Aorta (tissue), 5 donors: ENCODE results near the gene SLC25A48. TPM values are rescaled to one million over a fixed set of nuclear protein-coding genes. Genes with fewer than 3 reads are reported as not detected.

Experiments
- ATAC-seq: fragments of 200-7000 bp; cut with Tn5 transposase; one replicate; pipeline ENCODE4 v1.9.1; 2022; ENCODE audit warnings: moderate library complexity; ENCODE audit not compliant: low FRiP score
- DNase-seq, 2 donors: peaks; one replicate each; pipeline ENCODE4 v3.0.0-alpha.2; 2020
- H3K27ac ChIP-seq, 2 donors: one replicate each; pipeline ENCODE4 v1.5.1; 2013; ENCODE audit warnings: low read length in 2 of 2, mild to moderate bottlenecking in 2 of 2, moderate library complexity in 2 of 2, control low read depth in 1 of 2, inconsistent platforms in 1 of 2, low read depth in 1 of 2
- H3K27me3 ChIP-seq, 2 donors: one replicate each; pipeline ENCODE4 v1.6.1; 2013; ENCODE audit warnings: control low read depth in 1 of 2, low read length in 1 of 2, mild to moderate bottlenecking in 1 of 2, moderate library complexity in 1 of 2; ENCODE audit not compliant: insufficient read depth in 2 of 2, control insufficient read depth in 1 of 2
- H3K36me3 ChIP-seq, 2 donors: one replicate each; pipeline ENCODE4 v1.6.1; 2013; ENCODE audit warnings: control low read depth in 1 of 2, low read length in 1 of 2, mild to moderate bottlenecking in 1 of 2; ENCODE audit not compliant: insufficient read depth in 2 of 2, control insufficient read depth in 1 of 2
- H3K4me1 ChIP-seq, 2 donors: one replicate each; pipeline ENCODE4 v1.6.1; 2013; ENCODE audit warnings: low read length in 2 of 2, control low read depth in 1 of 2, mild to moderate bottlenecking in 1 of 2, moderate library complexity in 1 of 2; ENCODE audit not compliant: insufficient read depth in 2 of 2, control insufficient read depth in 1 of 2
- H3K4me3 ChIP-seq, 2 donors: one replicate each; pipeline ENCODE4 v1.5.1; 2013; ENCODE audit warnings: low read length in 2 of 2, control low read depth in 1 of 2, mild to moderate bottlenecking in 1 of 2
- H3K9me3 ChIP-seq: one replicate; pipeline ENCODE4 v1.6.1; 2013; ENCODE audit warnings: mild to moderate bottlenecking, low read length; ENCODE audit not compliant: control insufficient read depth
- WGBS, 2 donors: extraction: QIAGEN DNeasy Blood & Tissue Kit; methylation state at CpG; one replicate each; pipeline ENCODE4 v1.1.7; 2013; 5-methylcytosine and 5-hydroxymethylcytosine counted together
- intact Hi-C, 2 donors: fragments of 100-400 bp; cut with DNase I; formaldehyde crosslinking; loops; one replicate each; pipeline versions ENCODE4 v1.14.2 to v1.15.0; 2022
- polyA plus RNA-seq, 2 donors: library from polyadenylated mRNA; stranded (reverse); fragments of 200-250 nt; gene quantifications; one replicate each; pipeline ENCODE4 v1.2.3, GENCODE V29; 2013
- total RNA-seq, 2 donors: library from RNA; stranded (reverse); fragmentation: NEBNext Ultra II Directional; extraction: Animal tissue kit (Norgen Biotek cat#: 25700); gene quantifications; one replicate each; pipeline ENCODE4 v1.2.1, GENCODE V29; 2021
- donor health status: healthy with polysubstance abuse.
- donor health status: Bipolar disorder and iron deficiency.
- donor health status: DM: no; HTN: no; CAD: no.
- donor health status: DM: no; HTN: no; CAD: no.
- donor health status: DM: yes; HTN: yes; CAD: no.

Gene SLC25A48
- total and polyA plus RNA-seq, 4 donors: 0.42 to 1.1 TPM; not detected in 2

DNA sequence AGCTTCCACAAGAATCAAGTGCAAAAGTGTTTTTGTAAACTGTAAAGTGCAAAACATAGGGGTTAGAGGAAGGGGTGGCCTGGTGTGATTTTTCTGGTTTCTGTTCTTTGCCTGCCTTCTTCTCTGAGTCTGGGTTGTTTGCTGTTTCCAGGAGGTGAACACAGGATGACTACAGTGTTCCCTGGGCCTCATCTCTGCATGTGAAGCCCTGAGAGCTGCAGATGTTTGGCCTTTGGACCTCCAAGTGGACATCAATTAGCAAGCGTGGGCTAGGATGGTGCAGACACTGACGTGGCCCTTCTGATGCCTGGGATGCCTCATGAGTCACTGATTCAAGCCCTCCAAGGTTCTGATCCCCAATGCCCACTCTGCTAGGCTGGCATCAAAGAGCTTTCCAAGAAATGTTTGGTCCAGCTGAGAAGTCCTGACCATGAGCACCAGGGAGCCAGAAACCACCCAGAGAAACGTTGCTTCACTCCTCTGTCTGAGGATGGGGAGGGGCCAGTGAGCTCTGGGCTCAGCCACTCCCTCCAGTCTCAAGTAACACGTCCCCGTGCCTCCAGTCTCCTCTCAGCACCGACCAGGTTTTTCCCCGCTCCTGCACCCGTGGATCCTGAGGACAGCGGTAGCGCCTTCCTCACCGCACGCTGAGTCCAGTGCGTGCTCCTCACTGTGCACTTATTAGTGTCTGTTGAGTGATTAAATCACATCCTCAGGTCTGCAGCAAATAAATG lies 53.6 kb downstream of the SLC25A48 start:
- intact Hi-C loops: loop anchor here (1.0 to 5.0 kb wide), 5 partner anchors 174 to 325 kb away; no protein-coding TSS in a partner anchor
- 73 to 78% methylated on average over 13 of the region's 13 CpGs for WGBS, 2 donors

DNA sequence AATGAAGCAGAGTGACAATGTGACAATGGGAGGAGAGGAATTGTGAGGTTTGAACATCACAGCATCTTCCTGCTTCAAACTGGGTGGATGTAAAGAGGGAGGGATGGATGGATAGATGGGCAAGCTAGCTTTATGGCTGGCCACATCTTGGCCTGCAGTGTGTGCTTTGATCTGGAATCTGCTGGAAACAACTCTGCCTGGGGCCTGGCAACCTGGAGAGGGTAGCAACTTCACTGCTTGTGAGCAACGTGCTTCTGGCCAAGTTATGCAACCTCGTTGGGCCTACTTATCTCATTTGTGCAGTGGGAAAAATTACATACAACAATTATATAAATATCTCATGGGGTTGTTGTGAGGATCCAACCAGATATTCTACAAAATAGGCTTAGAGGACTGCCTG lies 55.8 kb downstream of the SLC25A48 start:
- H3K27me3 ChIP-seq: no peaks in the 10 kb centered on the region
- no peaks in the 10 kb centered on the region for H3K4me1 ChIP-seq
- intact Hi-C loops: no loop called here
- H3K4me3 ChIP-seq: no peak overlapping the region
- no peak overlapping the region for H3K27ac ChIP-seq
- H3K36me3 ChIP-seq: no peaks in the 10 kb centered on the region
- DNase-seq (no peak), ATAC-seq (no peak)
- no peaks in the 10 kb centered on the region for H3K9me3 ChIP-seq
- 6 to 17% methylated on average over 2 of the region's 2 CpGs for WGBS, 2 donors

More for the DNA sequence above, 53.6 kb downstream of the SLC25A48 start:
- ATAC-seq: peak; percentile 6
- no peaks in the 10 kb centered on the region for H3K36me3 ChIP-seq
- no peaks in the 10 kb centered on the region for H3K4me1 ChIP-seq
- H3K4me3 ChIP-seq: no peak overlapping the region
- DNase-seq: no peak
- no peaks in the 10 kb centered on the region for H3K9me3 ChIP-seq
- H3K27me3 ChIP-seq: no peaks in the 10 kb centered on the region
- no peak overlapping the region for H3K27ac ChIP-seq

DNA sequence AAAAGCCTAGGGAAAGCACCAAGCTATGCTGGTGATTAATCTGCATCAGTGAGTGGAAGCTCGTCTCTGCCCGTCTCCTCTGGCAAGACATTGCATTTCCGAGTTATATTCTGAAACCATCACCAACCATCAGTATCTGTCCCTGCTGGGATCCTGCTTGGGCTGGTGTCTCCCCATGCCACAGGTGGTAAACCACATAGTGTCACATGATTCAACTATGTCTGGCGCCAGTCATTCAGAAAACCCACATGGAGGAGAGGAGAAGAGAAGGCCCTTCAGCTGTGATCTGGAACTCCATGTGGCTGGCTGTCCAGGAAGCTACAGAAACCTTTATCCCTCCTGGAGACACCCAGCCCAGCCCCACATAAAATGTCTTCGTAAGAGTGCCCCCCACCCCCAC lies 56.4 kb downstream of the SLC25A48 start:
- H3K4me1 ChIP-seq: no peaks in the 10 kb centered on the region
- no peaks in the 10 kb centered on the region for H3K36me3 ChIP-seq
- DNase-seq (no peak), ATAC-seq (no peak)
- intact Hi-C loops: no loop called here
- H3K9me3 ChIP-seq: no peaks in the 10 kb centered on the region
- WGBS, 2 donors: 82 to 87% methylated on average over 5 of the region's 5 CpGs
- no peak overlapping the region for H3K27ac ChIP-seq
- no peak overlapping the region for H3K4me3 ChIP-seq
- no peaks in the 10 kb centered on the region for H3K27me3 ChIP-seq

DNA sequence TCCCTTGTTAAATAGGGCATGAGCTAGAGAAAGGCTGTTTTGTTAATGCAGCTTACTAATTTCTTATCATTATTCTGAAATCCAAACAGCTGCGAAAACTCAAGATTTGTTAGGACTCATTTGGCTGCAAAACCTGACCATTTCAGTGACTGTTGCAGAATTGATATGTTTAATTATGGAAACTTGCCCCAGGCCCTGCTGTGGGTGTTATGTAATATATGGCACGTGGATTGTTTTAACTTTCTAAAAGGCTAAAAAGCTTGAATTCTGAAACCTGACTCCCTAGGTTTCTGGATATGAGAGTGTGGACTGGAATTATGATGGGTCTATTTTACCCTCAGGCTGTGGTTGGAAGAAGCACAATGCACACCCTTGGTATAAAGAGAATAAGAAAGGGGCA lies 56.8 kb downstream of the SLC25A48 start:
- Histone ChIP-seq H3K27me3 (no peaks in the 10 kb centered on the region), H3K36me3 (no peaks in the 10 kb centered on the region), H3K4me3 (no peak overlapping the region), H3K4me1 (no peaks in the 10 kb centered on the region), H3K27ac (no peak overlapping the region), H3K9me3 (no peaks in the 10 kb centered on the region)
- no peak for ATAC-seq
- 48 to 53% methylated on average over 2 of the region's 2 CpGs for WGBS, 2 donors
- intact Hi-C loops: no loop called here
- DNase-seq: no peak

DNA sequence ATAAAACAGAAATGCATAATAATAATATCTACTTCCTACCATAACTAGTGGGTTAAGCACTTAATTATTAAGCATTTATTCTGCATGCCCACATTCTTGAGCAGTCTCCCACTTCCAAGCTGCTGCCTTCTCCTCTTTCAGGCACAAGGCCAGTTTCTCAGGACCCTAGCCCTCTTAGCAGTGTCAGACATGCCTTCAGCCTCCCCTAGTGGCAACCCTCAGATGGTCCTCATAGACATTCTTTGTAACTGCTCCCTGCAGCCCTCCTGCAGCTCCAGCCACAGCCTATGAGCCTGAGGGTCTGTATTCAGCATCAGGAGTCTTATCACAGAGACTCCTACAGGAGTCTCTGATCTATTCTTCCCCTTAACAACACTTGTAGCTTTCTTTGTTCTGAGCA lies 57.3 kb downstream of the SLC25A48 start:
- no peaks in the 10 kb centered on the region for H3K4me1 ChIP-seq
- DNase-seq (no peak), ATAC-seq (no peak)
- H3K36me3 ChIP-seq: no peaks in the 10 kb centered on the region
- H3K27me3 ChIP-seq: no peaks in the 10 kb centered on the region
- no peaks in the 10 kb centered on the region for H3K9me3 ChIP-seq
- intact Hi-C loops: no loop called here
- no peak overlapping the region for H3K27ac ChIP-seq
- H3K4me3 ChIP-seq: no peak overlapping the region

DNA sequence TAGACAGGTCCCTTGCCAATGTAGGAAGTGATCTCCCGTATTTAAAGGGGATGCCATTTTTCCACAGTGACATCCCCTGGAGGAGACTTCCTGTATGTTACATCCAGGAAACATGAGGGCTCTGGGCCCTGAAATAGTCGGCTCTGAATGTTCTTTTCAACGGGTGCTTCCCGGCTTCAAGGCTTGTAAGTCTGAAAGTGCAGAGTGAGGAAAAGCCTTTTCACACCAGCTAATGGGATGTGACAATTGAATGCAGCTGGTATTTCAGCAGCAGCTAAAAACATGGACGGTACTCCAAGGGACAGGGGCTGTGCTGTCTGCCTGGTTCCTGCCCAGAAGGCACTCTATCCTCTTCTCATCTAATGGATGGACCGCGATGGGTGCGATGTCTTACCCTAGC lies 59.8 kb downstream of the SLC25A48 start:
- ATAC-seq: no peak
- no peaks in the 10 kb centered on the region for H3K36me3 ChIP-seq
- WGBS, 2 donors: 48 to 64% methylated on average over 8 of the region's 8 CpGs
- H3K4me1 ChIP-seq: no peaks in the 10 kb centered on the region
- no peaks in the 10 kb centered on the region for H3K9me3 ChIP-seq
- intact Hi-C loops: no loop called here
- DNase-seq: no peak
- peaks cover 0 to 2% of the 10 kb centered on the region in 2 donors for H3K27me3 ChIP-seq
- H3K27ac ChIP-seq: no peak overlapping the region
- no peak overlapping the region for H3K4me3 ChIP-seq

DNA sequence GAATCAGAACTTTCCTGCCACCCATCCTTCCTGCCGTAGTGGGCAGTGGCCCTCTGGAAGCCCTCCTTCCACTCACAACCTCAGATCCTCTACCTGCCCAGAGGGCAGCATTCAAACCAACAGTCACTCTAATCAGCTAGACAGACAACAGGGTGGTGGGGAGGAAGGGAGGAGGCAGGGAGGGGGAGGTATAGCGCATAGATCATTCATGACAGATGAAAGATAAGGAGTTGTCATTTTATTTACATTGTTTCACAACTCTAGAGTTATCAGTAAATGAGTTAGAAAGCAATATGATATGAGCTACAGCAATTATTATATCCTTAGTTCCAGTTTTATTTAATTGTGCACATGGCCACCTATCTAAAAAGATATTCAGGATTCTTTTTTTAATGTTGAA lies 60.3 kb downstream of the SLC25A48 start:
- H3K27me3 ChIP-seq: peaks cover 0 to 2% of the 10 kb centered on the region in 2 donors
- no peaks in the 10 kb centered on the region for H3K4me1 ChIP-seq
- no peak overlapping the region for H3K4me3 ChIP-seq
- no peak overlapping the region for H3K27ac ChIP-seq
- 76 to 90% methylated on average over 2 of the region's 2 CpGs for WGBS, 2 donors
- DNase-seq: no peak
- no peak for ATAC-seq
- no peaks in the 10 kb centered on the region for H3K9me3 ChIP-seq
- intact Hi-C loops: no loop called here
- no peaks in the 10 kb centered on the region for H3K36me3 ChIP-seq

DNA sequence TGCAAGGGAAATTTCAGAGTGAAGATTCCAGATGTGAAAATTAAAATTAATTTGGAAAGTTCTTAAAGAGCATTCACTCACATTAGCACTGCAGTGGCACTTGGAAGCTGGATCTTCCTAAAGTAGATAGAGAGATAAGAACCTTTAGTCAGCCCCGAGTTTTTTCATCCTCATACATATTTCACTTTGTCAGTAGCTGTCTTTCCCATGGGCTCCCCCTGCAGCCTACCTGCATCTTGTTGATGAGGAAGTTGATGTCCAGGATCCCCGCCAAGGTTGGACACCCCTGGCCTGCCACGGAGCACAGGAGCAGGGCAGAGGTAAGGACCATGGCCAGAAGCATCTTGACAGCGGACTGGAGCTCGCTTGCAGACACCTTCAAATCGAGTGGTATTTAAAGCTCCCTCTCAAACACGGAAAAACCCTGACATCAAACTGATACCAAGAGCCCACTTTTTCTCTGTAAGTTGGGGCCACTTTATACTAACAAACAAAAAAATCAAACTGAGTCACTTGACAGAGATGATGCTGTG lies 61.1 kb downstream of the SLC25A48 start, which contains the start of gene IL9:
IL9 (minus strand) TSS at position 368 of the 533 bp plus-strand sequence; CDS start at position 343, 25 bp downstream.
- DNase-seq (no peak), ATAC-seq (no peak)
- H3K27me3 ChIP-seq: peaks cover 0 to 2% of the 10 kb centered on the region in 2 donors
- no peaks in the 10 kb centered on the region for H3K9me3 ChIP-seq
- no peak within 1 kb of the TSS for H3K4me3 ChIP-seq
- no peaks in the 10 kb centered on the region for H3K4me1 ChIP-seq
- no peaks in the 10 kb centered on the region for H3K36me3 ChIP-seq
- 50 to 57% methylated on average over 7 of the region's 7 CpGs for WGBS, 2 donors
- intact Hi-C loops: no loop called here
- H3K27ac ChIP-seq: no peak within 1 kb of the TSS

DNA sequence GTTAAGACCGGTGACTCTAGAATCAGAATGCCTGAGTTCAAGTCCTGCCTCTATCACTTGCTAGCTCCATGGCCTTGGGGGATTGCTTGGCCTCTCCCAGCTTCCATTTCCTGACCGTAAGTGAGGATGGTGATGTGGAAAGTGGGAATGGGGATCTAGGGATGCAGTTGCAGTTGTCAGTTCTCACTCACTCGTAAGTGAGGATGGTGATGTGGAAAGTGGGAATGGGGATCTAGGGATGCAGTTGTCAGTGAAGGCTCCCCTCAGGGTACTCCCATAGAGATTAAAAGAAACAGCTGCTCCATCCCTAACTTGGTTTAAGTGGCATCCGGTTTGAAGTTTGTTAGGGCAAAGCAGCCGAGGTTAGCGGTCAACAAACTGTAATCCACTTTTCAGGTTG lies 64.2 kb downstream of the SLC25A48 start:
- no peak for DNase-seq
- Histone ChIP-seq H3K36me3 (no peaks in the 10 kb centered on the region), H3K4me1 (no peaks in the 10 kb centered on the region), H3K27me3 (peaks cover 0 to 2% of the 10 kb centered on the region in 2 donors), H3K27ac (no peak overlapping the region), H3K9me3 (no peaks in the 10 kb centered on the region), H3K4me3 (no peak overlapping the region)
- intact Hi-C loops: no loop called here
- 88 to 89% methylated on average over 6 of the region's 6 CpGs for WGBS, 2 donors
- ATAC-seq: no peak
